Aortic smooth muscle cell (primary cell): ENCODE results near the gene MCM8. TPM values are rescaled to one million over a fixed set of nuclear protein-coding genes. Genes with fewer than 3 reads are reported as not detected.

Experiments
- total RNA-seq: library from RNA; depleted of rRNA; stranded (reverse); fragments of >200 nt; gene quantifications from 2 replicates; pipeline ENCODE4 v1.2.3, GENCODE V29; 2014

The MCM8 gene
- total RNA-seq, result 6.7 and 11.2 TPM in 2 replicates

GRCh38 chr20:5950271-5951031, at the start of gene MCM8, which contains the start of gene TRMT6:
Gene MCM8, plus strand, starts transcription at chr20:5950652. Its CDS starts 1,364 bp downstream, at chr20:5952016.
Gene TRMT6, minus strand, starts transcription at chr20:5950533. Its CDS starts 128 bp downstream, at chr20:5950405.

Other genes starting within 250 kb of the MCM8 start
- gene SHLD1, start 200.3 kb upstream of the MCM8 start, total RNA-seq, result 2.5 and 3.2 TPM in 2 replicates
- 0.06 and 0.13 TPM in 2 replicates for gene CHGB, start 39.1 kb upstream of the MCM8 start, total RNA-seq
- gene TRMT6, start 119 bp upstream of the MCM8 start, total RNA-seq, result 5.4 and 8.6 TPM in 2 replicates
- 31.0 and 34.0 TPM in 2 replicates for gene CRLS1, start 55.5 kb downstream of the MCM8 start, total RNA-seq
- not detected in 2 replicates for gene LRRN4, start 103.4 kb downstream of the MCM8 start, total RNA-seq
- gene FERMT1, start 172.4 kb downstream of the MCM8 start, total RNA-seq, result 0.53 and 1.2 TPM in 2 replicates